CD14-positive monocyte (primary cell): ENCODE measurements around the gene GAS2L2. TPM values are rescaled to one million over a fixed set of nuclear protein-coding genes. Genes with fewer than 3 reads are reported as not detected.

Experiments
- DNase-seq, 3 donors: peaks; one replicate each; pipeline ENCODE4 v3.0.0-alpha.2; 2011 to 2022
- H2AFZ ChIP-seq: 2 replicates; pipeline ENCODE4 v1.6.0; 2012; ENCODE audit warnings: mild to moderate bottlenecking, low read depth, low read length, inconsistent platforms; ENCODE audit not compliant: insufficient read depth, poor library complexity, severe bottlenecking
- H3K27ac ChIP-seq, 2 donors: 1 replicate in 1 of 2; 2 replicates in 1 of 2; pipeline ENCODE4 v1.5.1; 2012 to 2013; ENCODE audit warnings: low read length in 2 of 2, control low read depth in 1 of 2, inconsistent platforms in 1 of 2, low read depth in 1 of 2, mild to moderate bottlenecking in 1 of 2
- H3K27me3 ChIP-seq, 2 donors: one replicate each; pipeline versions ENCODE4 v1.6.0 to v1.6.1; 2011 to 2013; ENCODE audit warnings: low read length in 2 of 2; ENCODE audit not compliant: control insufficient read depth in 2 of 2, insufficient read depth in 2 of 2
- H3K36me3 ChIP-seq, 2 donors: replicated peaks in 1 of 2; 1 replicate in 1 of 2; 2 replicates in 1 of 2; pipeline versions ENCODE4 v1.5.1 to v1.6.1; 2012 to 2013; ENCODE audit warnings: low read length in 2 of 2, control low read depth in 1 of 2, inconsistent platforms in 1 of 2, mild to moderate bottlenecking in 1 of 2; ENCODE audit not compliant: insufficient read depth in 2 of 2, control insufficient read depth in 1 of 2
- H3K4me1 ChIP-seq, 2 donors: 1 replicate in 1 of 2; 2 replicates in 1 of 2; pipeline versions ENCODE4 v1.5.1 to v1.6.1; 2012 to 2013; ENCODE audit warnings: low read length in 2 of 2, control low read depth in 1 of 2, inconsistent platforms in 1 of 2, mild to moderate bottlenecking in 1 of 2, moderate library complexity in 1 of 2; ENCODE audit not compliant: insufficient read depth in 2 of 2, control insufficient read depth in 1 of 2
- H3K4me2 ChIP-seq: replicated peaks from 2 replicates; pipeline ENCODE3; 2012; ENCODE audit warnings: low read length, moderate library complexity, mild to moderate bottlenecking; ENCODE audit not compliant: poor library complexity, severe bottlenecking; ENCODE audit errors: extremely low read depth
- H3K4me3 ChIP-seq, 3 experiments: fragments of 200-600 bp in 1 of 3; sonication (generic) in 1 of 3; replicated peaks in 1 of 3; 1 replicate in 2 of 3; 2 replicates in 1 of 3; pipeline ENCODE4 v1.5.1; 2011 to 2013; ENCODE audit warnings: low read length in 3 of 3, mild to moderate bottlenecking in 3 of 3, control low read depth in 2 of 3, low read depth in 2 of 3, inconsistent platforms in 1 of 3, moderate library complexity in 1 of 3
- H3K79me2 ChIP-seq: 2 replicates; pipeline ENCODE4 v1.6.0; 2012; ENCODE audit warnings: mild to moderate bottlenecking, control low read depth, inconsistent platforms, low read length, moderate library complexity; ENCODE audit not compliant: insufficient read depth
- H3K9ac ChIP-seq: 2 replicates; pipeline ENCODE4 v1.6.0; 2017; ENCODE audit warnings: low read length, mild to moderate bottlenecking; ENCODE audit not compliant: insufficient read depth, poor library complexity, severe bottlenecking
- H3K9me3 ChIP-seq, 2 donors: replicated peaks in 1 of 2; 1 replicate in 1 of 2; 2 replicates in 1 of 2; pipeline versions ENCODE4 v1.5.1 to v1.6.1; 2012 to 2013; ENCODE audit warnings: low read length in 2 of 2, control low read depth in 1 of 2; ENCODE audit not compliant: control insufficient read depth in 1 of 2, insufficient read depth in 1 of 2
- H4K20me1 ChIP-seq: 2 replicates; pipeline ENCODE4 v1.6.0; 2012; ENCODE audit warnings: mild to moderate bottlenecking, low read length, control low read depth, moderate library complexity; ENCODE audit not compliant: insufficient read depth
- H3K27ac Mint-ChIP-seq, 7 donors: one replicate each; pipeline ENCODE4 v1.8.0; 2020; ENCODE audit warnings: mild to moderate bottlenecking in 7 of 7, mixed read lengths in 7 of 7, moderate library complexity in 6 of 7, inconsistent platforms in 2 of 7
- H3K27me3 Mint-ChIP-seq, 3 donors: one replicate each; pipeline ENCODE4 v1.8.0; 2021 to 2022; ENCODE audit warnings: low read depth in 3 of 3, mild to moderate bottlenecking in 3 of 3, mixed read lengths in 3 of 3, moderate library complexity in 3 of 3, inconsistent platforms in 1 of 3
- H3K36me3 Mint-ChIP-seq, 2 donors: one replicate each; pipeline ENCODE4 v1.8.0; 2020; ENCODE audit warnings: mixed read lengths in 2 of 2, inconsistent platforms in 1 of 2, mild to moderate bottlenecking in 1 of 2
- H3K4me1 Mint-ChIP-seq: one replicate; pipeline ENCODE4 v1.8.0; 2020; ENCODE audit warnings: mild to moderate bottlenecking, mixed read lengths
- H3K4me3 Mint-ChIP-seq, 2 donors: one replicate each; pipeline ENCODE4 v1.8.0; 2020; ENCODE audit warnings: mild to moderate bottlenecking in 2 of 2, mixed read lengths in 2 of 2, moderate library complexity in 1 of 2
- H3K9me3 Mint-ChIP-seq, 7 donors: one replicate each; pipeline ENCODE4 v1.8.0; 2020 to 2022; ENCODE audit warnings: mixed read lengths in 7 of 7, mild to moderate bottlenecking in 6 of 7, moderate library complexity in 6 of 7, inconsistent platforms in 2 of 7
- CTCF ChIP-seq: fragments of 200-600 bp; IDR thresholded peaks from one replicate; pipeline ENCODE4 v1.8.0; 2022; ENCODE audit warnings: antibody characterized with exemption, mild to moderate bottlenecking
- WGBS: methylation state at CpG from one replicate; pipeline ENCODE4 v1.1.5; 2013; ENCODE audit warnings: missing lambda C conversion rate; ENCODE audit not compliant: insufficient coverage; 5-methylcytosine and 5-hydroxymethylcytosine counted together
- intact Hi-C, 2 donors: fragments of 100-400 bp; cut with micrococcal nuclease; formaldehyde crosslinking; loops; one replicate each; pipeline versions ENCODE4 v1.15.0 to v1.15.1; 2023
- polyA plus RNA-seq, 3 donors: library from polyadenylated mRNA; depleted of rRNA in 1 of 3; unstranded in 2 of 3; stranded (reverse) in 1 of 3; fragments of 300-500 nt in 2 of 3; fragments of >200 nt in 1 of 3; fragmentation: Illumina TruSeq in 2 of 3; gene quantifications; 1 replicate in 2 of 3; 2 replicates in 1 of 3; pipeline ENCODE4 v1.2.3, GENCODE V29; 2012 to 2021

GAS2L2 gene
- polyA plus RNA-seq, 3 donors, result not detected

- Histone ChIP-seq H3K79me2 (no peaks in the 10 kb centered on the region), H3K27me3 (peaks cover 3 to 18% of the 10 kb centered on the region in 2 donors), H3K9me3 (no peaks in the 10 kb centered on the region), H2AFZ (no peak overlapping the region), H3K27ac (no peak overlapping the region), H3K9ac (no peak overlapping the region), H3K4me2 (no peak overlapping the region), H4K20me1 (no peaks in the 10 kb centered on the region), H3K4me1 (peaks cover 4 to 7% of the 10 kb centered on the region in 2 donors), H3K4me3 (no peak overlapping the region), H3K36me3 (peaks cover 46 to 61% of the 10 kb centered on the region in 2 donors)
- WGBS, result 91% methylated on average over 4 of the region's 5 CpGs
- peak overlapping the region in 1 of 7 donors; percentile 0 for H3K27ac Mint-ChIP-seq
- peaks cover 0 to 3% (median 0%) of the 10 kb centered on the region in 7 donors for H3K9me3 Mint-ChIP-seq
- TF ChIP-seq CTCF, result no peak
- DNase-seq, result no peak
- peaks cover 58 to 61% of the 10 kb centered on the region in 2 donors for H3K36me3 Mint-ChIP-seq
- peaks cover 11% of the 10 kb centered on the region for H3K4me1 Mint-ChIP-seq
- H3K27me3 Mint-ChIP-seq, result peaks cover 18 to 25% (median 21%) of the 10 kb centered on the region in 3 donors
- H3K4me3 Mint-ChIP-seq, result no peak overlapping the region
- intact Hi-C loops, result no loop called here
Observed at GRCh38 chr17:35727635-35728034, 25.4 kb downstream of the GAS2L2 start.

GRCh38 chr17:35726953-35727460 is 26.0 kb downstream of the GAS2L2 start:
- peaks cover 11% of the 10 kb centered on the region for H3K4me1 Mint-ChIP-seq
- Histone ChIP-seq H3K4me1 (peaks cover 4 to 7% of the 10 kb centered on the region in 2 donors), H3K27me3 (peaks cover 3 to 11% of the 10 kb centered on the region in 2 donors), H3K4me2 (no peak overlapping the region), H3K9me3 (no peaks in the 10 kb centered on the region), H3K79me2 (no peaks in the 10 kb centered on the region), H2AFZ (no peak overlapping the region), H3K9ac (no peak overlapping the region), H3K36me3 (peaks cover 51 to 64% of the 10 kb centered on the region in 2 donors), H4K20me1 (no peaks in the 10 kb centered on the region), H3K27ac (no peak overlapping the region), H3K4me3 (no peak overlapping the region)
- peaks cover 0 to 3% (median 0%) of the 10 kb centered on the region in 7 donors for H3K9me3 Mint-ChIP-seq
- 97% methylated on average over 3 of the region's 5 CpGs for WGBS
- intact Hi-C loops, result no loop called here
- H3K36me3 Mint-ChIP-seq, result peaks cover 61 to 63% of the 10 kb centered on the region in 2 donors
- H3K27me3 Mint-ChIP-seq, result peaks cover 12 to 19% (median 15%) of the 10 kb centered on the region in 3 donors
- H3K27ac Mint-ChIP-seq, result no peak overlapping the region
- no peak overlapping the region for H3K4me3 Mint-ChIP-seq
- DNase-seq, result no peak
- no peak for TF ChIP-seq CTCF
